Activated CD4-positive, alpha-beta T cell treated with anti-CD3 and anti-CD28 coated beads, Interleukin-2, amount 50 U/mL, for 48 hours (primary cell): ENCODE results near the gene MTHFD1L.
"Not testable (repeated sequence)": the region's sequence is repeated elsewhere in the genome, so short reads cannot be mapped to it uniquely, and the experiment has no call there.

ENCODE experiments used
- DNase-seq, 2 experiments: peaks; one replicate each; pipeline ENCODE4 v3.0.0-alpha.2; 2020

MTHFD1L gene

GRCh38 chr6:151070631-151071051 is 205.1 kb downstream of the MTHFD1L start:
- no peak for DNase-seq

DNA sequence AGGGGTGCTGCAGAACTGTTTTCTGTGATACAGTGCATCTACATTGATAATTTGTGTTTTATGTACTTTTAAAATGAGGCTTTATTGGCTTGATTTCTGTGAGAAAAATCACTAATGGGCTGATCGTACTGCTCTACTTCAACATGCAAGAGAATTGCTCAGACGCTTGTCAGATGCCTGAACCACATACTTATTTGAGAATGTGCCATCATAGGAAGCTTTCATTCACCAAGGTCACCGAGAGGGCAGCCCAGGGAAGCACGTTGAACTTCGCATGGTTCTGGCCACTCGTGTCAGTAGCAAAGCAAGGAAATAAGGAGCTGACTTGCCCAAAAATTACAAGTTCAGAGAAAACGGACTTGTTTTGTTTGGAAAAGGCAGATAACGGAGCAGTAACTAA is 205.8 kb downstream of the MTHFD1L start:
- no peak for DNase-seq

- no peak for DNase-seq
Measured at GRCh38 chr6:151073146-151073545, 207.6 kb downstream of the MTHFD1L start.

- no peak for DNase-seq
Measured at GRCh38 chr6:151073701-151074100, 208.2 kb downstream of the MTHFD1L start.

DNA sequence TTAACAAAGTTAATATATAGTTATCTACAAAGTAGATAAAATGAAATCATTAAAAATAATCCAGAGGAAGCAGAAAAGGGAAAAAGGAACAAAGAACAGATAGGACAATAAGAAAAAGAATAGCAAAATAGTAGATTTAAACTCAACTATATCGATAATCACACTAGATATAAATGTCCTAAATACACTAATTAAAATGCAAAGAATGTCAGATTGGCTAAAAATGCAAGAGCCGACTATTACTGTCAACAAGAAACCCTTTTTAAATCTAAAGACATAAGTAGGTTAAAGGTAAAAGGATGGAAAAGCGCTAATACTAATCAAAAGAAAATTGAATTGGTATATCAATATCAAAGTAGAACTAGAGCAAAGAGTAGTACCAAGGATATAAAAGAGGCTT is 209.5 kb downstream of the MTHFD1L start:
- DNase-seq: no peak

DNA sequence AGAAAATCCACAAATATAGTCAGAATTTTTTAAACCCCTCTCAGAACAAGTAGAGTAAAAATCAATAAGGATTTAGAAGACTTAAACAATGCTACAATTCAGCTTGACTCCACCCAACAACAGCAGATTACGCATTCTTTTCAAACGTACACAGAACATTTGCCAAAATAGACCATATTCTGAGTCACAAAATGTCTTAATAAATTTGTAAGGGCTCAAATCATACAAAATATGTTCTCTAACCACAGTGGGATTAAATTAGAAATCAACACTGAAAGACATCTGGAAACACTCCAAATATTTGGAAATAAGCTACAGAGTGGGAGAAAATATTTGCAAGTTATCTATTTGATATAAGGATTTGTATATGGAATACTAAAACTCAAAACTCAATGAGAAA is 210.0 kb downstream of the MTHFD1L start:
- DNase-seq: no peak

DNA sequence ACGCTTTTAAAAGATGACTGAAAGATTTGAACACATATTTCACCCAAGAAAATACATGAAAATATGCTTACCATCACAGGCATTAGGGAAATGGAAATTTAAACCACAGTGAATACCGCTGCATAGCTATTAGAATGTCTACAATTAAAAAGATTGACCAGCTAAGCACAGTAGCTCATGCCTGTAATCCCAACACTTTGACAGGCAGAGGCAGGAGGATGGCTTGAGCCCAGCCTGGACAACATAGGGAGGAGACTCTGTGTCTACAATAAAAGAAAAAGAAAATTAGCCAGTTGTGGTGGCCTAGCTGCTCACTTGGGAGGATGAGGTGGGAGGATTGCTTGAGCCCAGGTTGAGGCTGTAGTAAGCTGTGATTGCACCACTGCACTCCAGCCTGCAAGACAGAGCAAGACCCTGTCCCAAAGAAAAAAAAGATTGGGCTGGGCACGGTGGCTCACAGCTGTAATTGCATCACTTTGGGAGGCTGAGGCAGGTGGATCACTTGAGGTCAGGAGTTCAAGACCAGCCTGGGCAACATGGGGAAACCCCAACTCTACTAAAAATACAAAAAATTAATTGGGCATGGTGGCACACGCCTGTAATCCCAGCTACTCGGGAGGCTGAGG is 210.5 kb downstream of the MTHFD1L start:
- no peak for DNase-seq

DNA sequence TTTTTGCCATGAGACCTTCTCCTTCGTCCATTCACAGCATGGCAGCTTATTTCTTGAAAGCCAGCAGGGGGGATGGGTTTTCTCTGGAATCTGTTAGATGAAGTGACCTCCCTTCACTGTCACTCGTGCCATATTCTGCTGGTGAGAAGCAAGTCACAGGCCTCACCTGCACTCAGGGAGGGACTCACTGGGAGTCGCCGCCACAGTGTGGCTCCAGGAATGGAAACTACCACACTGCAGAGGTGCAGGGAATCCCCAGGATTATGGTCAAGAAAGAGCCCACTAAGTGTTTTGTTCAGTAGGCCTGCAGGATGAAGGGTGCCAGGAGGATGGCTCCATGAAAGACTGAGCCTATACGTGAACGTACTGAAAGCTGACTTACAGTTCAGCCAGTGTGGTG is 213.2 kb downstream of the MTHFD1L start:
- DNase-seq: no peak

- no peak for DNase-seq
Measured at GRCh38 chr6:151081656-151082055, 216.2 kb downstream of the MTHFD1L start.

DNA sequence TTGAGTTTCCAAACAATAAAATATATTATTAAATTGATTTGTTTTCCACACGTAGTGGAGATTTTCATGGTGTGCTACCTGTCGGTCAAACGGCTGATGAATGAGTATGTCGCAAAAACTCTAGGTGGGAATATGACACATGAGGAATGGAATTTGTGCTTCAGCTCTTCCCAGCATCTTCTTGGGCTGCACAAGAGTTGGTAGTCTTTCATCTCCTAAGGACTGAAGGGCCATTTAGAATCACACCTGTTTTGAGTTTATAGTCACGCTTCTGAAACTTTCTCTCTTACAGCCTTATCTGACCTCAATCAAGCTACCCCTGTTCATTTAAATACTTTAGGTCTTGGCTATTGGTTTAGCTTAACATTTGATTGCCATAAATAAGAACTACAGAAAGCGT is 216.6 kb downstream of the MTHFD1L start:
- DNase-seq: no peak

GRCh38 chr6:151084275-151084674 is 218.8 kb downstream of the MTHFD1L start:
- no peak for DNase-seq

DNA sequence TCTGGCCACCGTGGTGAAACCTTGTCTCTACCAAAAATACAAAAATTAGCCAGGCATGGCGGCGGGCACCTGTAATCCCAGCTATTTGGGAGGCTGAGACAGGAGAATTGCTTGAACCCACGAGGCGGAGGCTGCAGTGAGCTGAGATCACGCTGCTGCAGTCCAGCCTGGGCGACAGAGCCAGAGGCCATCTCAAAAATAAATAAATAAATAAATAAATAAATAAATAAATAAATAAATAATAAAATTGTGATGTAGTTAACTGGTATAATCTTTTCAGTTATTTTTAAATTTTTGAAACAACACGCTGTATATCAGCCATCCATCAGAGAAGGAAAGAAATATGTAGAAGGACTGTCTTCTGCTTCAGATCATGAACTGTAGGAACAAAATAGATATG is 221.6 kb downstream of the MTHFD1L start:
- DNase-seq: not testable (repeated sequence)

DNA sequence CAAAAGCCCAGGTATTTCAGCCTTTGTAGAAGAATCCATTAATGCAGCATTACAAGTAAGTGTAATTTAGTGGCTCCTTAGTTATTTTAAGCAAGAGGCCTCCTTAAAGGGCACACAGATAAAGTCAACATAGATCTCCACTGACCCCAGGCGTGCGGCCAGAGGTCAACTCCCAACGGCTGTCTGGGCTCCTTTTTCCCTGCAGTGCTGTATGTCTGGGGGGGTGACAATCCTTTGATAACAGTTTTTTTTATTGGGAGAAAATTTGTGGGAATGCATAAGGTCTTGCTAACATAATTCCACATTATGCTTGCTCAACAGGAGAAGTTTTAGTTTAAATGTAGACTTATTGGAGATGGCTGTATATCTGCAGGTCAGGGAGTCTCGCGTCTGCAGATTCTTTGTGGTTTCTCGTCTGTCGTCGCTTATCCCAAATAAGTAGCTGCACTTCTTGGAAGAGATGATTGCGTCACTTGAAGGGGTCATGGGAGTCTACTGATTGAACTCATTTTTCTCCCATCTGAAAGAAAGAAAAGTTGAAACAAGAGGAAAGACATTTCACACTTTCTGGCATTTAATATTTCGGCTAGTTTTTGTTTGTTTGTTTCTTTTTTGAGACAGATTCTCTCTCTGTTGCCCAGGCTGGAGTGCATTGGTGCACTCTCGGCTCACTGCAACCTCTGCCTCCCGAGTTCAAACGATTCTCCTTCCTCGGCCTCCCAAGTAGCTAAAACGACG is 222.5 kb downstream of the MTHFD1L start:
- no peak for DNase-seq

GRCh38 chr6:151088599-151088935 is 223.1 kb downstream of the MTHFD1L start:
- no peak for DNase-seq

- DNase-seq: no peak
Measured at GRCh38 chr6:151088963-151089362, 223.5 kb downstream of the MTHFD1L start.

GRCh38 chr6:151089978-151090377 is 224.5 kb downstream of the MTHFD1L start:
- DNase-seq: no peak

- no peak for DNase-seq
Measured at GRCh38 chr6:151091571-151091970, 226.1 kb downstream of the MTHFD1L start.

DNA sequence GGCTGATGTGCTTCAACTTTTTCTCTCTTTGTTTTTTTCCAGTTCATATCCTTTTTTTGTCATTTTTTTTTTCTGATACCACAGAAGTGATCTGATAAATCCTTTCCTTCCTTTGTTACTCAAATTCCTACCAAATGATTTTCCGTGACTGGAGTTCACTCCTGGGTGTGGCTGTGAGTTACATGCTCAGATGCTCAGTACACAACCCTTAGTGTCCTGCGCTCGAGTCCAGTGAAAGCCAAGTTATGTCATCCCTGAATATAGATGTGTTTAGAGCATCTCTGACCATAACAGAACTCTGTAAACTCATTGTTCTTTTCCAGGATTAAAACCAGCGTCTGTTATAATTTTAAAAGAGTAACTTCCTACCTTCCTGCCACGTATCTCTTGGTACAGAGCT is 227.1 kb downstream of the MTHFD1L start:
- no peak for DNase-seq

GRCh38 chr6:151093706-151094105 is 228.2 kb downstream of the MTHFD1L start:
- no peak for DNase-seq

GRCh38 chr6:151095538-151096254 is 230.2 kb downstream of the MTHFD1L start:
- DNase-seq: no peak

DNA sequence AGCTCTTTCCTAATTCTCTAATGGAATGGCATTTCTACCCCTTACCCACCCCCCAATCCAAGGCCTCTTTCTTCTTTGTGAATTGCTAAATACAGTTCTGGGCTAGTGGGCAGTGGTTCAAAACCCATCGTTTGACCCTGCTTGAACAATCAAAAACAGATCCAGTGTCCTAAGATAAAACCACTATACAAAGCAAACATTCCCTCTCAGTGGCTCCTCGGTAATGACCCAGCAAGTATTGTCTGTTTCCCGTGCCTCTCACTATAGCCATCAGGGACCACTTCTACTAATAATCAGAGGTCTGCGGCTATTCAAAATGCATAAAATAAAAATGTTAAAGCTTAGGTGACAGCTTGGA is 230.7 kb downstream of the MTHFD1L start:
- DNase-seq: no peak

DNA sequence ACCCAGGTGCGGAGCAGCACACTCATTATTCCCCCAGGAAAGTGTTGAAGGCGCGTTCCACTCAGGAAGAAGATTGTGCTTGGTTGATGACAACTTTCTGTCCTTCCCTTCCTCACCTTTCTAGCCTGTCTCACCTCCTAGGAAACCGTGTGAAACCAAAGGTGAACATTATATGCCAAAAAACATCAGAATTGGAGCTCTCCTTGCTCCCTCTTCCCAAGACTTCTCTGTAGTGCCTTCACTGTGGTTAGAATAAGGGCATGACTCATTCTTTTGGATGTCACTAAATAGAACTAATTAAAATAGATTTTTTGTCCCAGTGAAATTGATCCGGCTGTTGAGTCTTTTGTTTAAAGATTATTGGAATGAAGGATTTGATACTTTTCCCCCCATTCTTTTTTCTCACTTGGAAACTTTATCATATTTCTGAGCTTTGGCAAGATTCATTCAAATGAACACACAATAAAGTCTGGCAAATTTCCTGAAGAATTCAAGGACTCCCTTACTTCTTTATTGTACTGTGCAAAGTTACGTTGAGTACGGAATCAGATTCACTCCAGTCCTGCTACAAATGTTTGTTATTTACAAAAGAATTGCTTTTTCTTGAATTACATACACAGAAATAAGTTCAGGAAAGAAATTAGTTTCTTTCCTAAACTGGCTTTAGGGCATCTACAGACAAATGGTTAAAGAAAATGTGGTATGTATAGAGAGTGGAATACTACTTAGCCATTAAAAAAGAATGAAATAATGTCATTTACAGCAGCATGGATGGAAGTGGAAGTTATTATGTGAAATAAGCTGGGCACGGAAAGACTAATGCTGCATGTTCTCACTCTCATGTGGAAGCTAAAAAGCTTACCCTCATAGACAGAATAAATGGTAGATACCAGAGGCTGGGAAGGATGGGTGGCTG is 231.4 kb downstream of the MTHFD1L start:
- no peak for DNase-seq

- DNase-seq: peak; percentile 15 to 41
Measured at GRCh38 chr6:151098166-151098565, 232.7 kb downstream of the MTHFD1L start.
